ENCODE measurements around the gene IGIP. TPM values are rescaled to one million over a fixed set of nuclear protein-coding genes. Genes with fewer than 3 reads are reported as not detected.

The IGIP gene
- total RNA-seq, 1 experiment from 2014 or later = 1.7 TPM

DNA sequence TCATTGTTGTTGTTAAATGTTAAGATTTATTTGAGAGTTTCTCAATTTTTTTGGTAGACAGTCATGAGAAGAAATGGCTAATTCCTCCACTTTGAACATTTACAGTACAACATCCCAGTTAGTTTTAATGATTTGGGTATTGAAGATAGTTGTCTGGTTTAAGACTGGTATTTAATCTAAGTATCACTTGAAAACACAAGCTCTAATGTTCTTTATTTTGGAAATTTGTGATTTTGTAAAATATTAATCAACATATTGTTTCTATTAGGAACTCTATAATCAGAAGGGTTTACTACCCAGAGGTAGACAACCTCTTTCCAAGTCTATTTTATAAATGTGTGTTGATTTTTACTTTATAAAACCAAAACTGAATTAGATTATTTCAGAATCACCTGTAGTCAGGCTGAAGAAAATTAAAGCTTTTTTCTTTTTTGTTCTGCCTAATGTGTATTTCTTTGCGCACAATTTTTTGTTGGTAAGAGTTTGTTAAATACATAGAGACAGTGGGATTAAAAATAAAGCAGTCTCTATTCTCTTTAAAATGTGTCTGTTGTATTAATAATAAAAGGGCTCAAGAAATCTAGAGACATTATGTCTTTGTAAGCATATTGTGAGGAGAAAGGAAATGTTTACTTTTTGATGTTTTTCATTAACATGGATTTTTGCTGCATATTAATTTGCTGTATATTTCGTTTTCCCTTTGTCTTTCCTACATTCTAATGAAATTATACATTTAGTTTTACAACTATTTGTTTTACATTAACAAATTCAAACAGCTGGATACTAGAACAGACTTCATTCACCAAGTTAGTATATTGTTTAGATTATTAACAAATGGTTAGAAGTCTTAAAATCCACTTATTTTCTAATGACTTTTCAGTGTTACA is 15.7 kb upstream of the IGIP start (continued):
- TF ChIP-seq, protein P1, sequence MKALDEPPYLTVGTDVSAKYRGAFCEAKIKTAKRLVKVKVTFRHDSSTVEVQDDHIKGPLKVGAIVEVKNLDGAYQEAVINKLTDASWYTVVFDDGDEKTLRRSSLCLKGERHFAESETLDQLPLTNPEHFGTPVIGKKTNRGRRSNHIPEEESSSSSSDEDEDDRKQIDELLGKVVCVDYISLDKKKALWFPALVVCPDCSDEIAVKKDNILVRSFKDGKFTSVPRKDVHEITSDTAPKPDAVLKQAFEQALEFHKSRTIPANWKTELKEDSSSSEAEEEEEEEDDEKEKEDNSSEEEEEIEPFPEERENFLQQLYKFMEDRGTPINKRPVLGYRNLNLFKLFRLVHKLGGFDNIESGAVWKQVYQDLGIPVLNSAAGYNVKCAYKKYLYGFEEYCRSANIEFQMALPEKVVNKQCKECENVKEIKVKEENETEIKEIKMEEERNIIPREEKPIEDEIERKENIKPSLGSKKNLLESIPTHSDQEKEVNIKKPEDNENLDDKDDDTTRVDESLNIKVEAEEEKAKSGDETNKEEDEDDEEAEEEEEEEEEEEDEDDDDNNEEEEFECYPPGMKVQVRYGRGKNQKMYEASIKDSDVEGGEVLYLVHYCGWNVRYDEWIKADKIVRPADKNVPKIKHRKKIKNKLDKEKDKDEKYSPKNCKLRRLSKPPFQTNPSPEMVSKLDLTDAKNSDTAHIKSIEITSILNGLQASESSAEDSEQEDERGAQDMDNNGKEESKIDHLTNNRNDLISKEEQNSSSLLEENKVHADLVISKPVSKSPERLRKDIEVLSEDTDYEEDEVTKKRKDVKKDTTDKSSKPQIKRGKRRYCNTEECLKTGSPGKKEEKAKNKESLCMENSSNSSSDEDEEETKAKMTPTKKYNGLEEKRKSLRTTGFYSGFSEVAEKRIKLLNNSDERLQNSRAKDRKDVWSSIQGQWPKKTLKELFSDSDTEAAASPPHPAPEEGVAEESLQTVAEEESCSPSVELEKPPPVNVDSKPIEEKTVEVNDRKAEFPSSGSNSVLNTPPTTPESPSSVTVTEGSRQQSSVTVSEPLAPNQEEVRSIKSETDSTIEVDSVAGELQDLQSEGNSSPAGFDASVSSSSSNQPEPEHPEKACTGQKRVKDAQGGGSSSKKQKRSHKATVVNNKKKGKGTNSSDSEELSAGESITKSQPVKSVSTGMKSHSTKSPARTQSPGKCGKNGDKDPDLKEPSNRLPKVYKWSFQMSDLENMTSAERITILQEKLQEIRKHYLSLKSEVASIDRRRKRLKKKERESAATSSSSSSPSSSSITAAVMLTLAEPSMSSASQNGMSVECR (CRISPR knock-in tag; IDR thresholded peaks at IDR 0.05; ENCODE audit: borderline replicate concordance) = no peak
- TF ChIP-seq ESRRA (CRISPR knock-in tag; IDR thresholded peaks at IDR 0.05; ENCODE audit: borderline replicate concordance) = no peak
- no peak for TF ChIP-seq NR1H2 (CRISPR knock-in tag; IDR thresholded peaks at IDR 0.05)
- TF ChIP-seq, protein P2, sequence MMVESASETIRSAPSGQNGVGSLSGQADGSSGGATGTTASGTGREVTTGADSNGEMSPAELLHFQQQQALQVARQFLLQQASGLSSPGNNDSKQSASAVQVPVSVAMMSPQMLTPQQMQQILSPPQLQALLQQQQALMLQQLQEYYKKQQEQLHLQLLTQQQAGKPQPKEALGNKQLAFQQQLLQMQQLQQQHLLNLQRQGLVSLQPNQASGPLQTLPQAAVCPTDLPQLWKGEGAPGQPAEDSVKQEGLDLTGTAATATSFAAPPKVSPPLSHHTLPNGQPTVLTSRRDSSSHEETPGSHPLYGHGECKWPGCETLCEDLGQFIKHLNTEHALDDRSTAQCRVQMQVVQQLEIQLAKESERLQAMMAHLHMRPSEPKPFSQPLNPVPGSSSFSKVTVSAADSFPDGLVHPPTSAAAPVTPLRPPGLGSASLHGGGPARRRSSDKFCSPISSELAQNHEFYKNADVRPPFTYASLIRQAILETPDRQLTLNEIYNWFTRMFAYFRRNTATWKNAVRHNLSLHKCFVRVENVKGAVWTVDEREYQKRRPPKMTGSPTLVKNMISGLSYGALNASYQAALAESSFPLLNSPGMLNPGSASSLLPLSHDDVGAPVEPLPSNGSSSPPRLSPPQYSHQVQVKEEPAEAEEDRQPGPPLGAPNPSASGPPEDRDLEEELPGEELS (CRISPR knock-in tag; IDR thresholded peaks at IDR 0.05) = no peak

DNA sequence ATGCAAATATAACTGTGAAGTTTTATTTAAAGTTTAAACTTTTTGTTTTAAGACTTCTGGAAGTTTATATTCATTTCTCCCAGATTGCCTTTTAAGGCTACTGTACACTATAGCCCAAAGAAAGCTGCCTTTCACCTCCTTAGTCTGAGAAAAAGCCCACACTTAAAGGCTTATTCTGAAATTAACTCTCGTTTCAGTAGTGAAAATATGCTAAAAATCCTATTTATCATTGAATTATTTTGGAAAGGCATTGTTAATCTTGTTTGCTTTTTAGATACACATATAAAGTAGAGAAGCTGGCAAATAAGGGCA is 15.1 kb upstream of the IGIP start:
- H3K27me3 Mint-ChIP-seq (ENCODE audit: low read depth) = peaks cover 85% of the 10 kb centered on the region
- H3K27ac Mint-ChIP-seq = no peak overlapping the region
- ChIA-PET POLR2A (no interaction called here), CTCF (no interaction called here)
- TF ChIP-seq SMAD4 (CRISPR knock-in tag; IDR thresholded peaks at IDR 0.05) = no peak
- TF ChIP-seq, protein P3, sequence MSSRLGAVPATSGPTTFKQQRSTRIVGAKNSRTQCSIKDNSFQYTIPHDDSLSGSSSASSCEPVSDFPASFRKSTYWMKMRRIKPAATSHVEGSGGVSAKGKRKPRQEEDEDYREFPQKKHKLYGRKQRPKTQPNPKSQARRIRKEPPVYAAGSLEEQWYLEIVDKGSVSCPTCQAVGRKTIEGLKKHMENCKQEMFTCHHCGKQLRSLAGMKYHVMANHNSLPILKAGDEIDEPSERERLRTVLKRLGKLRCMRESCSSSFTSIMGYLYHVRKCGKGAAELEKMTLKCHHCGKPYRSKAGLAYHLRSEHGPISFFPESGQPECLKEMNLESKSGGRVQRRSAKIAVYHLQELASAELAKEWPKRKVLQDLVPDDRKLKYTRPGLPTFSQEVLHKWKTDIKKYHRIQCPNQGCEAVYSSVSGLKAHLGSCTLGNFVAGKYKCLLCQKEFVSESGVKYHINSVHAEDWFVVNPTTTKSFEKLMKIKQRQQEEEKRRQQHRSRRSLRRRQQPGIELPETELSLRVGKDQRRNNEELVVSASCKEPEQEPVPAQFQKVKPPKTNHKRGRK (CRISPR knock-in tag; IDR thresholded peaks at IDR 0.05; ENCODE audit: borderline replicate concordance) = no peak
- no peaks in the 10 kb centered on the region for H3K36me3 Mint-ChIP-seq
- ATAC-seq (no peak), DNase-seq (ENCODE audit: low spot score) (no peak)
- peaks cover 57% of the 10 kb centered on the region for H3K4me1 Mint-ChIP-seq
- peak overlapping the region; percentile 82; the same call in 1 of the 2 replicates for H3K4me3 Mint-ChIP-seq
- H3K9me3 Mint-ChIP-seq = no peaks in the 10 kb centered on the region

DNA sequence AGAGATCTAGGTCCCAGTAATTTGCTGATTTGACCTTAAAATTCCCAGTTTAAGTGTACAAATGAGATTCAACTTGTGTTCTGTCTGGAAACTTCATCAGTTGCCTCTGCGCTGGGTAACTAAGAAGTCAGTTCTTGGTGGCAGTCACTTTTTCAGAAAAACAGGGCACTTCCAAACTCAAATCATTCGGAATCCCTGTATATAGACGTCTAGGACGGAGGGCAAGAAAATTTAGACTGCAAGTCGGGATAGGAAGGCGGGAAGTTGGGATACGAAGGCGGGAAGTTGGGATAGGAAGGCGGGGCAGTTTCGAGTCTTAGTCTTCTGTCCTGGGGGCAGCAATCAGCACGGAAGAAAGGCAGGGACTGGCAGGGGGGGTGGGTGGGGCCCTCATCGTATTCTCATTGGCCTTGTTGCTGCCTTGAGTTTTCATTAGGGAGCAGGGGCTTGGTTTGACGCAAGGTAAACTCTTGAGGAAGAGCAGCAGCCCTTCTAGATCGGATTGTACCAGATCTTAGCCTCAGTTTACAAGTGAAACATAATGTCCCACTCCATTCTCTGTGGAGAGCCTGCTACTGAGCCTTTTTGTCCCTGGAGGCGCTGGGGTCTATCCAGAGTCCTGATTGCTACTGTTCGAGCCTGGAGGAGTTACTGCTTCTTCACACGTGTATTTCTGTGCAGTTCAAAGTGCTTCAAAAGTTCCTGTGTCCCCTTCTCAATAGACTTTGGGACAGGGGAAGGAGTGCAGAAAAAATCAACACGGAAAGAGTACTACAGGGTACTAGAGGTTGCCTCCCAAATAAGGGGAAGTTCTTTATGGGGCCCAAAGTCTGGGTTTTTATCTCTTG is 14.5 kb upstream of the IGIP start:
- Mint-ChIP-seq H3K4me1 (peaks cover 60% of the 10 kb centered on the region), H3K4me3 (peak overlapping the region; percentile 82), H3K9me3 (no peaks in the 10 kb centered on the region), H3K27me3 (ENCODE audit: low read depth) (peaks cover 85% of the 10 kb centered on the region), H3K36me3 (no peaks in the 10 kb centered on the region), H3K27ac (no peak overlapping the region; the same call in 1 of the 2 replicates)
- POLR2A ChIA-PET = no interaction called here
- no peak for ATAC-seq
- CTCF ChIA-PET = interaction anchor here (0.8 to 4.5 kb wide), 3 partner anchors 34 to 324 kb away, joined by 3 to 58 read pairs (median 10); no protein-coding TSS in a partner anchor
- DNase-seq (ENCODE audit: low spot score) = peak; percentile 42
- TF ChIP-seq ZNF232 (CRISPR knock-in tag; IDR thresholded peaks at IDR 0.05) (no peak), SP1 (CRISPR knock-in tag; conservative IDR thresholded peaks at IDR 0.05) (no peak), NFE2L1 (CRISPR knock-in tag; IDR thresholded peaks at IDR 0.05) (no peak), GABPB1 (CRISPR knock-in tag; IDR thresholded peaks at IDR 0.05) (no peak)
- TF ChIP-seq, protein P4, sequence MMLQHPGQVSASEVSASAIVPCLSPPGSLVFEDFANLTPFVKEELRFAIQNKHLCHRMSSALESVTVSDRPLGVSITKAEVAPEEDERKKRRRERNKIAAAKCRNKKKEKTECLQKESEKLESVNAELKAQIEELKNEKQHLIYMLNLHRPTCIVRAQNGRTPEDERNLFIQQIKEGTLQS (CRISPR knock-in tag; conservative IDR thresholded peaks at IDR 0.05) = no peak
- TF ChIP-seq, protein P5, sequence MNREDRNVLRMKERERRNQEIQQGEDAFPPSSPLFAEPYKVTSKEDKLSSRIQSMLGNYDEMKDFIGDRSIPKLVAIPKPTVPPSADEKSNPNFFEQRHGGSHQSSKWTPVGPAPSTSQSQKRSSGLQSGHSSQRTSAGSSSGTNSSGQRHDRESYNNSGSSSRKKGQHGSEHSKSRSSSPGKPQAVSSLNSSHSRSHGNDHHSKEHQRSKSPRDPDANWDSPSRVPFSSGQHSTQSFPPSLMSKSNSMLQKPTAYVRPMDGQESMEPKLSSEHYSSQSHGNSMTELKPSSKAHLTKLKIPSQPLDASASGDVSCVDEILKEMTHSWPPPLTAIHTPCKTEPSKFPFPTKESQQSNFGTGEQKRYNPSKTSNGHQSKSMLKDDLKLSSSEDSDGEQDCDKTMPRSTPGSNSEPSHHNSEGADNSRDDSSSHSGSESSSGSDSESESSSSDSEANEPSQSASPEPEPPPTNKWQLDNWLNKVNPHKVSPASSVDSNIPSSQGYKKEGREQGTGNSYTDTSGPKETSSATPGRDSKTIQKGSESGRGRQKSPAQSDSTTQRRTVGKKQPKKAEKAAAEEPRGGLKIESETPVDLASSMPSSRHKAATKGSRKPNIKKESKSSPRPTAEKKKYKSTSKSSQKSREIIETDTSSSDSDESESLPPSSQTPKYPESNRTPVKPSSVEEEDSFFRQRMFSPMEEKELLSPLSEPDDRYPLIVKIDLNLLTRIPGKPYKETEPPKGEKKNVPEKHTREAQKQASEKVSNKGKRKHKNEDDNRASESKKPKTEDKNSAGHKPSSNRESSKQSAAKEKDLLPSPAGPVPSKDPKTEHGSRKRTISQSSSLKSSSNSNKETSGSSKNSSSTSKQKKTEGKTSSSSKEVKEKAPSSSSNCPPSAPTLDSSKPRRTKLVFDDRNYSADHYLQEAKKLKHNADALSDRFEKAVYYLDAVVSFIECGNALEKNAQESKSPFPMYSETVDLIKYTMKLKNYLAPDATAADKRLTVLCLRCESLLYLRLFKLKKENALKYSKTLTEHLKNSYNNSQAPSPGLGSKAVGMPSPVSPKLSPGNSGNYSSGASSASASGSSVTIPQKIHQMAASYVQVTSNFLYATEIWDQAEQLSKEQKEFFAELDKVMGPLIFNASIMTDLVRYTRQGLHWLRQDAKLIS (CRISPR knock-in tag; IDR thresholded peaks at IDR 0.05; ENCODE audit: borderline replicate concordance) = no peak

Measured in WTC11 (cell line).